T-helper 22 cell (primary cell): Measurements from ENCODE around the gene MEIOC.
"Not testable (repeated sequence)": the region's sequence is repeated elsewhere in the genome, so short reads cannot be mapped to it uniquely, and the experiment has no call there.

ENCODE experiments used
- DNase-seq: peaks from one replicate; pipeline ENCODE4 v3.0.0-alpha.2; 2020; ENCODE audit warnings: low read depth

MEIOC gene

DNA sequence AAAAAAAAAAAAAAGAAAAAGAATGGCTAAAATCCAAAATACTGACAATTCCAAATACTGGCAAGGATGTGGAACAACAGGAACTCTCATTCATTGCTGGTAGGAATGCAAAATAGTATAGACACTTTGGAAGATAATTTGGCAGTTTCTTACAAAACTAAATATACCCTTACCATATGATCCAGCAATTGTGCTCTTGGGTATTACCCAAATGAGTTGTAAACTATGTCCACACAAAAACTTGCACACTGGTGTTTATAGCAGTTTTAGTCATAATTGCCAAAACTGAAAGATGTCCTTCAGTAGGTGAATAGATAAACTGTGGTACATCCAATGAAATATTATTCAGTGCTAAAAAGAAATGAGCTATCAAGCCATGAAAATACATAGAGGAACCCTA lies 8.5 kb upstream of the MEIOC start:
- no peak for DNase-seq

- DNase-seq, result no peak
Measured at GRCh38 chr17:44648963-44649362, 7.3 kb upstream of the MEIOC start.

- no peak for DNase-seq
Measured at GRCh38 chr17:44651228-44651627, 5.0 kb upstream of the MEIOC start.

DNA sequence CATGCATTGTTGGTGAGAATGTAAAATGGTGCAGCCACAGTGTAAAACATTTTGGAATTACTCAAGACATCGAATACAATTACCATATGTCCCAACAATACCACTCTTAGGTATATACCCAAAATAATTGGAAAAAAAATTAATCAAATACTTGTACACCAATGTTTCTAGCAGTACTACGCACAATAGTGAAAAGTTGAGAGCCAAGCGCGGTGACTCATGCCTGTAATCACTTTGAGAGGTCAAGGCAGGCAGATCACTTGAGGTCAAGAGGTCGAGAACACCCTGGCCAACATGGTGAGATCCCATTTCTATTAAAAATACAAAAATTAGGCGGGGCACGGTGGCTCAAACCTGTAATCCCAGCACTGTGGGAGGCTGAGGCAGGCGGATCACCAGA lies 3.5 kb upstream of the MEIOC start:
- no peak for DNase-seq

DNA sequence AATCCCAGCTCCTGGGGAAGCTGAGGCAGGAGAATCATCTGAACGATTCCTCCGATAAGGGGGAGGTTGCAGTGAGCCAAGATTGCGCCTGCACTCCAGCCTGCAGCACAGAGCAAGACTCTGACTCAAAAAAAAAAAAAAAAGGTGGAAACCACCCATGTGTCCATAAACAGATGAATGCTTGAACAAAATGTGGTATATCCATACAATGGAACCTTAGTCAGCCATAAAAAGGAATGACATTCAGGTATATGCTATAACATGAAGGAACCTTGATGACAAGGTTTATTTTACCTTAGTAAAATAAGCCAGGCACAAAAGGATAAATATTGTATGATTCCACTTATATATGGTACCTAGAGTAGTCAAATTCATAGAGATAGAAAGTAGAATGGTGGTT lies 2.9 kb upstream of the MEIOC start:
- no peak for DNase-seq

GRCh38 chr17:44653954-44654353 lies 2.3 kb upstream of the MEIOC start:
- DNase-seq, result no peak

DNA sequence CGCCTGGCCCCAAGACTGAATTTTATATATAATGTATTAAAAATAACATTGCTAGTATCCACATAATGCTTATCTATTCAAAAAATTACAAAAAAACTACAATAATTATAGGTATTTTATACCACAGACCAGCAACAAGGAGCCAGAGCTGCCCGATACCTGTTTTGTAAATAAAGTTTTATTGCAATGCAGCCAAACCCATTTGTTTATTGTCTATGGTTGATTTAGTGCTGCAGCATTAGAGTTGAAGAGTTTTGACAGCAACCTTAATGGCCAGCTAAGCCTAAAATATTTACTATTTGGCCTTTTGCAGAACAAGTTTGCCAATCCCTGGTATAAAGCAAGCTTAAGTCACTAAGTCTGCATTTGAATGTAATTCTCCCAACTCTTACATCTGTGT lies 5.6 kb downstream of the MEIOC start:
- no peak for DNase-seq

DNA sequence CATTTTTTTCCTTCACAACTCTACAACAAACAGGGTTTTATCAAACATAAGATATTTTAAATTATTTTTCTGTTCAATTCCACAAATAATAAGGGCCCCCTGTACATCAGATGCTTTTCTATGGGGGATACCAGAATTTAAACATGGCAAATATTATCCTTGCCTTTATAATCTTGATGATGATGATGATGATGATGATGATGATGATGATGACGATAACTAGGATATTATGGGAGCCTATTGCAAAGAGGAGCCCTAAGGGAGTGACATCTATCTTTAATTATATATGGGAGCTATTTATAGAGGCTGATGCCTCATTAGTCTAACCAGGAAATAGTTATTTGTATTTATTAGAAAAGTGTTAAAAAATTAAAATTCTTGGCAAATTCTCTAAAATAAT lies 6.8 kb downstream of the MEIOC start:
- no peak for DNase-seq

GRCh38 chr17:44664867-44665266 lies 8.6 kb downstream of the MEIOC start:
- no peak for DNase-seq

- no peak for DNase-seq
Measured at GRCh38 chr17:44666006-44666405, 9.7 kb downstream of the MEIOC start.

DNA sequence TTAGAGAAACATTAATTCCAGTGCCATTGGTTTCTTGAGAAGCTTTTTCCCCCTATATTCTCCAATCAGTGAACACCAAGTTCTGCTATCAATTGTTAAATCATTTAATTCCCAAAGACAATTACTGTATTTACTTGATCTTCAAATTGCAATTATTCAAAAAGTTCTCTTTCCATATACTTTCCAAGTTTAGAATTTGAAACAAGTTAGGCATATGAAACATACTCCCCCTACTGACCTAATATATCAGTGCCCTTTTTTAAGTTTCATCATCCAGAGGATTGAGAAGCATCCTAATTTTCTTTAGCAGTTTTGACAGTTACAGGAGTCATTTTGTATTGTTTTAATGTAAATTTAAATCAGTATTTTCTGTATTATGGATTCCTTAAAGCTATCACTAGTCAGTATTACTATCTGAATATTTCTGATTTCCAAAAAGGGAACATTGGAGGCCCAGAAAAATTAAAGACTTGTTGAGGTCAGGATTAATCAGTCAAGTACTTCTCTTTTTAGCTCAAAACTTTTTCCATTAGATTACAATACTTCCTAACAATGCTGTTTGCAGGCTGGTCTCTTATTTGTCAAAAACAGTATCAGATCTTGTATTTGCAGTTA lies 16.3 kb downstream of the MEIOC start:
- DNase-seq, result no peak

DNA sequence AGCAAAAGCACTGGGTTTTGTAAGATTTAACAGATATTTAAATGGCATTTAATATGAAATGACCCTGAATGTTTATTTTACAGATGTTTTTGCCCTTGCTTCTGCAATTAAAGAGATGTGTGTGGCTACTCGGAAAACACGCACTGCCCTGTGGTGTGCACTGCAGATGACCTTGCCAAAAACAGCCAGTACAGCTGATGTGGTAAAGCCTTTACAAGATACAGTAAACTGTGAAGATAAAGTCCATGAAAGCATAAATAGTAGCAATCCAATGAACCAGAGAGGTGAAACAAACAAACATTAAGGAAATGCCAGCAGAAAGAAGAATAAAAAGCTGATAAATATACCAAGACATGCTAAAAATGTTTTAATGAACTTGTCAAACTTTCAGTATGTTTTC lies 17.6 kb downstream of the MEIOC start:
- DNase-seq, result no peak

DNA sequence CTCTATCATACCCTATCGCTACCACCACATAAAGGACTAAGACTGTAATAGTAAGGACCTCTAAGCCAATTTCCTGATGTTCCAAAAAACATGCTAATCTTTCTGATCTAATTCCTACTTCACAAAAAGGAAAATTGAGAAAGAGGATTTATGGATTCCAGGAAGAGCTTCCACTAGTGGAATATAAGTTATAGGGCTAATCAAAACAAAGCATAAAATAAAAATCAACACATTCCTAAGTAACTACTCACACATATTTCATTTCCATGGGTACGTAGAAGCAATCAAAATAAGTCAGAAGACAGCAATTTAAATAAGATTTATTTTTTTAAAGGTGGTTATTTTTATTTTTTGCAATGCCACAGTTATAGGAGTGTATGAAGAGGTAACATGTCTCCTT lies 20.9 kb downstream of the MEIOC start:
- no peak for DNase-seq

- not testable (repeated sequence) for DNase-seq
Measured at GRCh38 chr17:44683303-44683702, 27.0 kb downstream of the MEIOC start.

DNA sequence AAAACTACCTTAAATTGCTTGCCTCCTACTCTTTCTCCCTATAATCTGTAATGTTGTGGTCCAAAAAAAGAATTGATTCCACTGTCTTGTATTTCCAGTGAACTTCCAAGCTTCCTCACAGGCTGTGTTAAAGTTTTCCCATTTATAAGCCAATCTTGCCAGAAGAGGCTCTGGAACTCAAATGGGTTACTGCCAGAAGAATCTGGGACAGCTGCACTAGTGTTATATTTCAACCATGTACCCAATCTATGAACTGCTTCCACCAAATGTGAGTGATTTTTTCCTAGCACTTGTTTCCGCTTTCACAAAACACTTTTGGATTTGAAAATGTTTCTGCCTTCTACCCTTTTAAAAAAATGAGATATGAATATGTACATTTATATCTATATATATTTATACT lies 31.5 kb downstream of the MEIOC start:
- no peak for DNase-seq

- no peak for DNase-seq
Measured at GRCh38 chr17:44688200-44688599, 31.9 kb downstream of the MEIOC start.

DNA sequence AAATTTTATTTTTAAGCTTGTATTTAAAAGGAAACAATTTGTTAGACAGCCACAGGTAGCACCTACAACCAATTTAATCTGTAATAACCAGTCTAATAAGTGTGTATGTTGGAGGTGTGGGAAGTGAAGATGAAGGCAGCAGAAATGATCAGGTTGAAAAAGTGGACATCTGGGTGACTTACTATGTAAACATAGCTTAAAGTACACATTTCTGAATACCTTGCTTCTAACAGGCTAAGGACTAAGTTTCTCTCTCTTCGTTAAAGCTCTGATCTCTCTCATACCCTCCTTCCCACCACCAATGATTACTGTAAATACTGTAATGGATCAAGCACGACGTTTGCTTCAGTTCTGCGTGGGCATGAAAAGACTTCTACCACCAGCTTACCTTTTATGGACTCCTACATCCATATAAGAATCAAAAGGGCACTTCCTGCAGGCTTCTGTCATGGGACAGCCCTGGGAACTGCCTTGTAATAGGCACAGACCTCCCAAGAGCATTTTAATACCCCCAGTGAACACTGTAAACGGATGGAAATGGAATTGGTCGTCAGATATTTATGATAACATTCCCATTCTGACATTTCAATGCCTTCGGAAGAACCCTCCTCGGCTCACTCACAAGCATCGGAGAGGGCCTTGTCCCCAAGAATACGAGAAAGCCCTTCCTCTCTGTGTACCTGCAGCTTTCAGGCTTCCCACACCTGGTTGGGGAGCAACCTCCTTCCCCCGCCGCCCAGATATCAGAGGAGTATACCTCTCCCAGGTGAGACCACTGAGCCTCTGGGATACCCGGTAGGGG lies 32.6 kb downstream of the MEIOC start:
- no peak for DNase-seq

GRCh38 chr17:44689477-44690217 lies 33.4 kb downstream of the MEIOC start, which contains the start of gene CCDC43:
TSS of gene CCDC43 (minus strand) at chr17:44689776. CDS start at chr17:44689753, 23 bp downstream.
- DNase-seq, result peak; percentile 84

- DNase-seq, result not testable (repeated sequence)
Measured at GRCh38 chr17:44690746-44691306, 34.6 kb downstream of the MEIOC start.

DNA sequence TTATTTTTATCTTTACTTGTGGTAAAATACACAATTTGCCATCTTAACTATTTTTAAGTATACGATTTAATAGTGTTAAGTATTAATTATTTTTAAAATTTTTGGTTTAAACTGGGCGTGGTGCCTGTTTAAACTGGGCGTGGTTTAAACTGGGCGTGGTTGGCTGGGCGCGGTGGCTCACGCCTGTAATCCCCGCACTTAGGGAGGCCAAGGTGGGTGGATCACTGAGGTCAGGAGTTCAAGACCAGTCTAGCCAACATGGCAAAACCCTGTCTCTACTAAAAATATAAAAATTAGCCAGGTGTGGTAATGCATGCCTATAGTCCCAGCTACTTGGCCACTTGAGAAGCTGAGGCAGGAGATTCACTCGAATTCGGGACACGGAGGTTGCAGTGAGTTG lies 37.3 kb downstream of the MEIOC start:
- DNase-seq, result no peak

DNA sequence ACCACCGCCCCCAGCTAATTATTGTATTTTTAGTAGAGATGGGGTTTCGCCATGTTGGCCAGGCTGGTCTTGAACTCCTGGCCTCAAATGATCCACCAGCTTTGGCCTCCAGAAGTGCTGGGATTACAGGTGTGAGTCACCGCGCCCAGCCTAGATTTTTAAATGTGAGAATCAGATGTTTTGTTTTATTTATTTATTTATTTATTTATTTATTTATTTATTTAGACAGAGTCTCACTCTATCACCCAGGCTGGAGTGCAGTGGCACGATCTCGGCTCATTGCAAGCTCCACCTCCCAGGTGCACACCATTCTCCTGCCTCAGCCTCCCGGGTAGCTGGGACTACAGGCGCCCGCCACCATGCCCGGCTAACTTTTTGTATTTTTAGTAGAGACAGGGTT lies 44.0 kb downstream of the MEIOC start:
- DNase-seq, result not testable (repeated sequence)

DNA sequence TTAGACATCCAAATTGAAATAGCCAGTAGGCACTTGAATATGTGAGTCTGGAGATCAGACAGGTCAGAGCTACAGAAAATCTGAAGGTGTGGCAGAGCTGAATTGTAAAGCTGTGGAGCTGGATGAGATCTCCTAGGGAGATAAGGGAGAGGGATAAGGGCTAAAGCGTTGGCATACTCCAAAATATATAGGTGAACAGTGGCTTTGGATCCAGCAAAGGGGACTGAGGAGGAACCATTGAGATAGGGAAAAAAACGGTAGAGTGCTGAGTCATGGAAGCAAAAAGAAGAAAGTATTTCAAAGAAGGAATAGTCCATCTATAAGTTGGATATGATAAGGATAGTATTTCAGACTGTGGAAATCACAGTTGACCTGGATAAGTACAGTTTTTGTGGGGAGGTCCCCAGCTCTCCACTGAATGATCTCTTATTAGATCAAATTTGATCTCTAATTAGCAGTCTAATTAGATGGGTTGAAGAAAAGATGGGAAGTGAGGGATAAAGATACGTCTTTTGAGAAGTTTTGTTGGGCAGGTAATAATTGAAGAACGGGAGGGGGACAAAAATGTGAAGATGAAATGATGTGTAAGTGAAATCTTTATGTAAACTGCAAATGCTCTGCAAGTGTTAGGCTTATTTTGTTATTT lies 51.6 kb downstream of the MEIOC start:
- no peak for DNase-seq
